CD14-positive monocyte (primary cell): ENCODE measurements around the gene GLYATL1. TPM values are rescaled to one million over a fixed set of nuclear protein-coding genes. Genes with fewer than 3 reads are reported as not detected.
"Not testable (repeated sequence)": the region's sequence is repeated elsewhere in the genome, so short reads cannot be mapped to it uniquely, and the experiment has no call there.

Experiments
- DNase-seq, 3 donors: peaks; one replicate each; pipeline ENCODE4 v3.0.0-alpha.2; 2011 to 2022
- H2AFZ ChIP-seq: 2 replicates; pipeline ENCODE4 v1.6.0; 2012; ENCODE audit warnings: mild to moderate bottlenecking, low read depth, low read length, inconsistent platforms; ENCODE audit not compliant: insufficient read depth, poor library complexity, severe bottlenecking
- H3K27ac ChIP-seq, 2 donors: 1 replicate in 1 of 2; 2 replicates in 1 of 2; pipeline ENCODE4 v1.5.1; 2012 to 2013; ENCODE audit warnings: low read length in 2 of 2, control low read depth in 1 of 2, inconsistent platforms in 1 of 2, low read depth in 1 of 2, mild to moderate bottlenecking in 1 of 2
- H3K27me3 ChIP-seq, 2 donors: one replicate each; pipeline versions ENCODE4 v1.6.0 to v1.6.1; 2011 to 2013; ENCODE audit warnings: low read length in 2 of 2; ENCODE audit not compliant: control insufficient read depth in 2 of 2, insufficient read depth in 2 of 2
- H3K36me3 ChIP-seq, 2 donors: replicated peaks in 1 of 2; 1 replicate in 1 of 2; 2 replicates in 1 of 2; pipeline versions ENCODE4 v1.5.1 to v1.6.1; 2012 to 2013; ENCODE audit warnings: low read length in 2 of 2, control low read depth in 1 of 2, inconsistent platforms in 1 of 2, mild to moderate bottlenecking in 1 of 2; ENCODE audit not compliant: insufficient read depth in 2 of 2, control insufficient read depth in 1 of 2
- H3K4me1 ChIP-seq, 2 donors: 1 replicate in 1 of 2; 2 replicates in 1 of 2; pipeline versions ENCODE4 v1.5.1 to v1.6.1; 2012 to 2013; ENCODE audit warnings: low read length in 2 of 2, control low read depth in 1 of 2, inconsistent platforms in 1 of 2, mild to moderate bottlenecking in 1 of 2, moderate library complexity in 1 of 2; ENCODE audit not compliant: insufficient read depth in 2 of 2, control insufficient read depth in 1 of 2
- H3K4me2 ChIP-seq: replicated peaks from 2 replicates; pipeline ENCODE3; 2012; ENCODE audit warnings: low read length, moderate library complexity, mild to moderate bottlenecking; ENCODE audit not compliant: poor library complexity, severe bottlenecking; ENCODE audit errors: extremely low read depth
- H3K4me3 ChIP-seq, 3 experiments: fragments of 200-600 bp in 1 of 3; sonication (generic) in 1 of 3; replicated peaks in 1 of 3; 1 replicate in 2 of 3; 2 replicates in 1 of 3; pipeline ENCODE4 v1.5.1; 2011 to 2013; ENCODE audit warnings: low read length in 3 of 3, mild to moderate bottlenecking in 3 of 3, control low read depth in 2 of 3, low read depth in 2 of 3, inconsistent platforms in 1 of 3, moderate library complexity in 1 of 3
- H3K79me2 ChIP-seq: 2 replicates; pipeline ENCODE4 v1.6.0; 2012; ENCODE audit warnings: mild to moderate bottlenecking, control low read depth, inconsistent platforms, low read length, moderate library complexity; ENCODE audit not compliant: insufficient read depth
- H3K9ac ChIP-seq: 2 replicates; pipeline ENCODE4 v1.6.0; 2017; ENCODE audit warnings: low read length, mild to moderate bottlenecking; ENCODE audit not compliant: insufficient read depth, poor library complexity, severe bottlenecking
- H3K9me3 ChIP-seq, 2 donors: replicated peaks in 1 of 2; 1 replicate in 1 of 2; 2 replicates in 1 of 2; pipeline versions ENCODE4 v1.5.1 to v1.6.1; 2012 to 2013; ENCODE audit warnings: low read length in 2 of 2, control low read depth in 1 of 2; ENCODE audit not compliant: control insufficient read depth in 1 of 2, insufficient read depth in 1 of 2
- H4K20me1 ChIP-seq: 2 replicates; pipeline ENCODE4 v1.6.0; 2012; ENCODE audit warnings: mild to moderate bottlenecking, low read length, control low read depth, moderate library complexity; ENCODE audit not compliant: insufficient read depth
- H3K27ac Mint-ChIP-seq, 7 donors: one replicate each; pipeline ENCODE4 v1.8.0; 2020; ENCODE audit warnings: mild to moderate bottlenecking in 7 of 7, mixed read lengths in 7 of 7, moderate library complexity in 6 of 7, inconsistent platforms in 2 of 7
- H3K27me3 Mint-ChIP-seq, 3 donors: one replicate each; pipeline ENCODE4 v1.8.0; 2021 to 2022; ENCODE audit warnings: low read depth in 3 of 3, mild to moderate bottlenecking in 3 of 3, mixed read lengths in 3 of 3, moderate library complexity in 3 of 3, inconsistent platforms in 1 of 3
- H3K36me3 Mint-ChIP-seq, 2 donors: one replicate each; pipeline ENCODE4 v1.8.0; 2020; ENCODE audit warnings: mixed read lengths in 2 of 2, inconsistent platforms in 1 of 2, mild to moderate bottlenecking in 1 of 2
- H3K4me1 Mint-ChIP-seq: one replicate; pipeline ENCODE4 v1.8.0; 2020; ENCODE audit warnings: mild to moderate bottlenecking, mixed read lengths
- H3K4me3 Mint-ChIP-seq, 2 donors: one replicate each; pipeline ENCODE4 v1.8.0; 2020; ENCODE audit warnings: mild to moderate bottlenecking in 2 of 2, mixed read lengths in 2 of 2, moderate library complexity in 1 of 2
- H3K9me3 Mint-ChIP-seq, 7 donors: one replicate each; pipeline ENCODE4 v1.8.0; 2020 to 2022; ENCODE audit warnings: mixed read lengths in 7 of 7, mild to moderate bottlenecking in 6 of 7, moderate library complexity in 6 of 7, inconsistent platforms in 2 of 7
- WGBS: methylation state at CpG from one replicate; pipeline ENCODE4 v1.1.5; 2013; ENCODE audit warnings: missing lambda C conversion rate; ENCODE audit not compliant: insufficient coverage; 5-methylcytosine and 5-hydroxymethylcytosine counted together
- intact Hi-C, 2 donors: fragments of 100-400 bp; cut with micrococcal nuclease; formaldehyde crosslinking; loops; one replicate each; pipeline versions ENCODE4 v1.15.0 to v1.15.1; 2023
- polyA plus RNA-seq, 3 donors: library from polyadenylated mRNA; depleted of rRNA in 1 of 3; unstranded in 2 of 3; stranded (reverse) in 1 of 3; fragments of 300-500 nt in 2 of 3; fragments of >200 nt in 1 of 3; fragmentation: Illumina TruSeq in 2 of 3; gene quantifications; 1 replicate in 2 of 3; 2 replicates in 1 of 3; pipeline ENCODE4 v1.2.3, GENCODE V29; 2012 to 2021
- TF ChIP-seq, protein P1 (sequence below): fragments of 200-600 bp; IDR thresholded peaks from one replicate; pipeline ENCODE4 v1.8.0; 2022; ENCODE audit warnings: antibody characterized with exemption, mild to moderate bottlenecking

The GLYATL1 gene
- polyA plus RNA-seq, 3 donors, result not detected

DNA sequence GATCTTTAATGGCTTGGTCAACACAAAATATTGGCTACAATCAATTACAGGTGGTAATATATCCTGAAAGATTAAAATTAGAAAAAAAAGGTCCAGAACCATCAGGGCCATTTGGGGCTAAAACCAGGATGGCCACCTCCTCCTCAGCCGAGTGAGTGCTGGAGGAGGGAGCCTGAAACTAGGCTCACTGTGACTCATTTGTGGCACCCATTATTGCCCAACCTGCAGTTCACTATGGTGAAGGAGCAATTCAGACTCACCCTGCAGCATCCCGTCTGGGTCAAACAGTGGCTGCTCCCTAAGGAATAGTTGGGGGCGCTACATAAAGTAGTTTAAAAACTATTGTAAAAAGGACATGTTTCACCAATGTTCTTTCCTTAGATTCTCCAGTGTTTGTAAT, 60.7 kb downstream of the GLYATL1 start:
- intact Hi-C loops, result no loop called here

DNA sequence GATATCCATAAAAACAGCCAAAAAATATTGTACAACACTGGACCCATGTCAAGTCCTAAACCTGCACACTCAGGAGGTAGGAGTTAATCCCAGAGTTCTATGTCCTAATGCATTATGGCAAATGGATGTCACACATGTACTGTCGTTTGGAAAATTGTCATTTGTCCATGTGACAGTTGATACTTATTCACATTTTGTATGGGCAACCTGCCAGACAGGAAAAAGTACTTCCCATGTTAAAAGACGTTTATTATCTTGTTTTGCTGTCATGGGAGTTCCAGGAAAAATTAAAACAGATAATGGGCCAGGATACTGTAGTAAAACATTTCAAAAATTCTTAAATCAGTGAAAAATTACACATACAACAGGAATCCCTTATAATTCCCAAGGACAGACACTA, 62.7 kb downstream of the GLYATL1 start:
- H3K36me3 Mint-ChIP-seq, H3K4me3 ChIP-seq, H3K27ac Mint-ChIP-seq, H3K36me3 ChIP-seq, H3K27me3 Mint-ChIP-seq, H3K27ac ChIP-seq, H3K9me3 ChIP-seq, H3K9ac ChIP-seq, intact Hi-C loops, H3K4me3 Mint-ChIP-seq, H2AFZ ChIP-seq, H4K20me1 ChIP-seq, H3K9me3 Mint-ChIP-seq, H3K4me2 ChIP-seq, H3K79me2 ChIP-seq, H3K27me3 ChIP-seq, DNase-seq: not testable (repeated sequence)
- H3K4me1 Mint-ChIP-seq, result peaks cover 19% of the 10 kb centered on the region
- H3K4me1 ChIP-seq, result peaks cover 15 to 16% of the 10 kb centered on the region in 2 donors
- no CpG with 5 or more reads among the region's 2 CpGs for WGBS

More for the DNA sequence above, 60.7 kb downstream of the GLYATL1 start:
- Histone ChIP-seq H3K27ac (peak overlapping the region in 1 of 2 donors; percentile 49), H3K4me1 (peaks cover 15 to 16% of the 10 kb centered on the region in 2 donors), H3K9me3 (no peaks in the 10 kb centered on the region), H4K20me1 (no peaks in the 10 kb centered on the region), H3K4me2 (no peak overlapping the region), H3K4me3 (no peak overlapping the region), H3K27me3 (no peaks in the 10 kb centered on the region), H2AFZ (no peak overlapping the region), H3K36me3 (no peaks in the 10 kb centered on the region), H3K9ac (no peak overlapping the region), H3K79me2 (no peaks in the 10 kb centered on the region)
- TF ChIP-seq, protein P1, sequence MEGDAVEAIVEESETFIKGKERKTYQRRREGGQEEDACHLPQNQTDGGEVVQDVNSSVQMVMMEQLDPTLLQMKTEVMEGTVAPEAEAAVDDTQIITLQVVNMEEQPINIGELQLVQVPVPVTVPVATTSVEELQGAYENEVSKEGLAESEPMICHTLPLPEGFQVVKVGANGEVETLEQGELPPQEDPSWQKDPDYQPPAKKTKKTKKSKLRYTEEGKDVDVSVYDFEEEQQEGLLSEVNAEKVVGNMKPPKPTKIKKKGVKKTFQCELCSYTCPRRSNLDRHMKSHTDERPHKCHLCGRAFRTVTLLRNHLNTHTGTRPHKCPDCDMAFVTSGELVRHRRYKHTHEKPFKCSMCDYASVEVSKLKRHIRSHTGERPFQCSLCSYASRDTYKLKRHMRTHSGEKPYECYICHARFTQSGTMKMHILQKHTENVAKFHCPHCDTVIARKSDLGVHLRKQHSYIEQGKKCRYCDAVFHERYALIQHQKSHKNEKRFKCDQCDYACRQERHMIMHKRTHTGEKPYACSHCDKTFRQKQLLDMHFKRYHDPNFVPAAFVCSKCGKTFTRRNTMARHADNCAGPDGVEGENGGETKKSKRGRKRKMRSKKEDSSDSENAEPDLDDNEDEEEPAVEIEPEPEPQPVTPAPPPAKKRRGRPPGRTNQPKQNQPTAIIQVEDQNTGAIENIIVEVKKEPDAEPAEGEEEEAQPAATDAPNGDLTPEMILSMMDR, result no peak
- peak; percentile 33 to 74 (median 68) for DNase-seq
- peaks cover 18% of the 10 kb centered on the region for H3K4me1 Mint-ChIP-seq
- H3K9me3 Mint-ChIP-seq, result no peaks in the 10 kb centered on the region
- H3K27me3 Mint-ChIP-seq, result no peaks in the 10 kb centered on the region
- no CpG with 5 or more reads among the region's 3 CpGs for WGBS
- peak overlapping the region; percentile 26 to 90 (median 83) for H3K27ac Mint-ChIP-seq
- H3K36me3 Mint-ChIP-seq, result no peaks in the 10 kb centered on the region
- H3K4me3 Mint-ChIP-seq, result no peak overlapping the region

Other genes starting within 250 kb of the GLYATL1 start
- gene GLYAT, start 207.5 kb upstream of the GLYATL1 start, polyA plus RNA-seq, result not detected
- not detected for gene GLYATL2, start 94.8 kb upstream of the GLYATL1 start, polyA plus RNA-seq
- not detected for gene GLYATL1B, start 146.8 kb downstream of the GLYATL1 start, polyA plus RNA-seq
- gene FAM111B, start 167.7 kb downstream of the GLYATL1 start, polyA plus RNA-seq, result under 1 TPM in 1 of 3 donors, not detected in 2; 0.09 TPM
- gene FAM111A, start 203.4 kb downstream of the GLYATL1 start, polyA plus RNA-seq, result 100 to 1,000 TPM in 1 of 3 donors, 10 to 100 TPM in 2; 34.6 to 101 (median 55.7) TPM
- gene DTX4, start 232.6 kb downstream of the GLYATL1 start, polyA plus RNA-seq, result 1 to 10 TPM in 2 of 3 donors, under 1 TPM in 1; 0.96 to 1.9 (median 1.1) TPM